ENCODE measurements around the gene RAPGEF4.

Gene RAPGEF4

GRCh38 chr2:172947461-172948153, 212.0 kb downstream of the RAPGEF4 start:
- DNase-seq, result no peak

GRCh38 chr2:172949522-172949921, 213.9 kb downstream of the RAPGEF4 start:
- no peak for DNase-seq

GRCh38 chr2:172950565-172950964, 214.9 kb downstream of the RAPGEF4 start:
- DNase-seq, result no peak

- no peak for DNase-seq
These were observed 215.9 kb downstream of the RAPGEF4 start for GRCh38 chr2:172951554-172951953.

GRCh38 chr2:172953411-172953810, 217.8 kb downstream of the RAPGEF4 start:
- no peak for DNase-seq

- DNase-seq, result no peak
These were observed 218.6 kb downstream of the RAPGEF4 start for GRCh38 chr2:172953970-172954852.

GRCh38 chr2:172955587-172955986, 219.9 kb downstream of the RAPGEF4 start:
- DNase-seq, result no peak

- no peak for DNase-seq
These were observed 222.1 kb downstream of the RAPGEF4 start for GRCh38 chr2:172957734-172958133.

GRCh38 chr2:172962082-172962481, 226.4 kb downstream of the RAPGEF4 start:
- DNase-seq, result no peak

- no peak for DNase-seq
These were observed 227.2 kb downstream of the RAPGEF4 start for GRCh38 chr2:172962824-172963223.

GRCh38 chr2:172964511-172965139, 229.0 kb downstream of the RAPGEF4 start:
- DNase-seq, result no peak

- no peak for DNase-seq
These were observed 230.0 kb downstream of the RAPGEF4 start for GRCh38 chr2:172965433-172966212.

- DNase-seq, result no peak
These were observed 231.7 kb downstream of the RAPGEF4 start for GRCh38 chr2:172967036-172967982.

- no peak for DNase-seq
These were observed 232.4 kb downstream of the RAPGEF4 start for GRCh38 chr2:172968061-172968469.

GRCh38 chr2:172969166-172969565, 233.5 kb downstream of the RAPGEF4 start:
- no peak for DNase-seq

GRCh38 chr2:172969609-172970008, 234.0 kb downstream of the RAPGEF4 start:
- no peak for DNase-seq

- DNase-seq, result no peak
These were observed 235.0 kb downstream of the RAPGEF4 start for GRCh38 chr2:172970660-172971059.

- no peak for DNase-seq
These were observed 236.5 kb downstream of the RAPGEF4 start for GRCh38 chr2:172972005-172972619.

GRCh38 chr2:172974762-172975161, 239.1 kb downstream of the RAPGEF4 start:
- no peak for DNase-seq

- no peak for DNase-seq
These were observed 240.5 kb downstream of the RAPGEF4 start for GRCh38 chr2:172976116-172976515.

- DNase-seq, result no peak
These were observed 241.2 kb downstream of the RAPGEF4 start for GRCh38 chr2:172976816-172977215.

Measured in NCI-H1048 (cell line).